Activated B cell treated with CpG ODN at 0.5 μM for 24 hours (primary cell): Measurements from ENCODE around the gene CADM1. TPM values are rescaled to one million over a fixed set of nuclear protein-coding genes. Genes with fewer than 3 reads are reported as not detected.

ENCODE experiments used
- ATAC-seq: fragments of 200-7000 bp; cut with Tn5 transposase; one replicate; pipeline ENCODE4 v1.10.0; 2021; ENCODE audit warnings: low read depth, mild to moderate bottlenecking, moderate library complexity
- CTCF ChIA-PET: fragments of 350-600 bp; sonication (Branson Sonifier 250); formaldehyde crosslinking; loops from one replicate; lab custom pipeline; 2021; ENCODE audit warnings: antibody characterized with exemption; lab: Charles Lee
- POLR2A ChIA-PET: fragments of 350-600 bp; sonication (Branson Sonifier 250); formaldehyde crosslinking; loops from one replicate; lab custom pipeline; 2021; ENCODE audit warnings: antibody characterized with exemption; lab: Charles Lee
- DNase-seq: peaks from one replicate; pipeline ENCODE4 v3.0.0; 2022
- H3K27ac Mint-ChIP-seq: one replicate; pipeline ENCODE4 v1.8.0; 2020; ENCODE audit warnings: mixed read lengths
- H3K27me3 Mint-ChIP-seq: one replicate; pipeline ENCODE4 v1.8.0; 2021; ENCODE audit warnings: mixed read lengths
- H3K36me3 Mint-ChIP-seq: one replicate; pipeline ENCODE4 v1.8.0; 2021; ENCODE audit warnings: low read depth, mixed read lengths
- H3K4me1 Mint-ChIP-seq: one replicate; pipeline ENCODE4 v1.8.0; 2021; ENCODE audit warnings: mixed read lengths
- H3K4me3 Mint-ChIP-seq: one replicate; pipeline ENCODE4 v1.8.0; 2020; ENCODE audit warnings: mild to moderate bottlenecking, mixed read lengths
- H3K9me3 Mint-ChIP-seq: one replicate; pipeline ENCODE4 v1.8.0; 2020; ENCODE audit warnings: mixed read lengths
- CTCF ChIP-seq: fragments of 200-600 bp; IDR thresholded peaks from one replicate; pipeline ENCODE4 v1.8.0; 2022; ENCODE audit warnings: antibody characterized with exemption, mild to moderate bottlenecking
- intact Hi-C: fragments of 100-400 bp; cut with micrococcal nuclease; formaldehyde crosslinking; loops from one replicate; pipeline ENCODE4 v1.15.1; 2024
- total RNA-seq: library from RNA; stranded (reverse); gene quantifications from 2 replicates; pipeline ENCODE4 v1.2.3, GENCODE V29; 2022

CADM1 gene
- total RNA-seq, 1 donor from 2014 or later, result 0.86 TPM

- POLR2A ChIA-PET, result no interaction called here
- H3K4me1 Mint-ChIP-seq, result peaks cover 7% of the 10 kb centered on the region
- H3K9me3 Mint-ChIP-seq, result no peaks in the 10 kb centered on the region
- DNase-seq (no peak), ATAC-seq (no peak)
- CTCF ChIA-PET, result no interaction called here
- intact Hi-C loops, result no loop called here
- peaks cover 17% of the 10 kb centered on the region for H3K27me3 Mint-ChIP-seq
- no peaks in the 10 kb centered on the region for H3K36me3 Mint-ChIP-seq
- H3K27ac Mint-ChIP-seq, result no peak overlapping the region
- no peak for TF ChIP-seq CTCF
- no peak overlapping the region for H3K4me3 Mint-ChIP-seq
These were observed 4.9 kb downstream of the CADM1 start for GRCh38 chr11:115499241-115499799.

- Mint-ChIP-seq H3K27ac (no peak overlapping the region), H3K36me3 (no peaks in the 10 kb centered on the region), H3K4me3 (no peak overlapping the region), H3K27me3 (peaks cover 12% of the 10 kb centered on the region), H3K9me3 (no peaks in the 10 kb centered on the region), H3K4me1 (no peaks in the 10 kb centered on the region)
- DNase-seq (no peak), ATAC-seq (no peak)
- intact Hi-C loops, result no loop called here
- no peak for TF ChIP-seq CTCF
- ChIA-PET POLR2A (no interaction called here), CTCF (no interaction called here)
These were observed 5.9 kb downstream of the CADM1 start for GRCh38 chr11:115498354-115498753.

GRCh38 chr11:115497303-115497702 lies 6.9 kb downstream of the CADM1 start:
- no peak for TF ChIP-seq CTCF
- Mint-ChIP-seq H3K4me3 (no peak overlapping the region), H3K4me1 (no peaks in the 10 kb centered on the region), H3K9me3 (no peaks in the 10 kb centered on the region), H3K27ac (no peak overlapping the region), H3K36me3 (no peaks in the 10 kb centered on the region), H3K27me3 (peaks cover 12% of the 10 kb centered on the region)
- ATAC-seq, result no peak
- no peak for DNase-seq
- ChIA-PET POLR2A (no interaction called here), CTCF (no interaction called here)
- intact Hi-C loops, result no loop called here

- H3K36me3 Mint-ChIP-seq, result no peaks in the 10 kb centered on the region
- TF ChIP-seq CTCF, result no peak
- peaks cover 12% of the 10 kb centered on the region for H3K27me3 Mint-ChIP-seq
- ATAC-seq, result no peak
- no peak for DNase-seq
- H3K27ac Mint-ChIP-seq, result no peak overlapping the region
- POLR2A ChIA-PET, result no interaction called here
- intact Hi-C loops, result no loop called here
- H3K4me1 Mint-ChIP-seq, result no peaks in the 10 kb centered on the region
- CTCF ChIA-PET, result no interaction called here
- H3K4me3 Mint-ChIP-seq, result no peak overlapping the region
- no peaks in the 10 kb centered on the region for H3K9me3 Mint-ChIP-seq
These were observed 7.3 kb downstream of the CADM1 start for GRCh38 chr11:115496892-115497291.

- no peak for TF ChIP-seq CTCF
- POLR2A ChIA-PET, result no interaction called here
- Mint-ChIP-seq H3K27ac (no peak overlapping the region), H3K9me3 (no peaks in the 10 kb centered on the region), H3K4me1 (no peaks in the 10 kb centered on the region), H3K4me3 (no peak overlapping the region), H3K36me3 (no peaks in the 10 kb centered on the region), H3K27me3 (peaks cover 10% of the 10 kb centered on the region)
- ATAC-seq (no peak), DNase-seq (no peak)
- intact Hi-C loops, result no loop called here
- CTCF ChIA-PET, result no interaction called here
These were observed 10.3 kb downstream of the CADM1 start for GRCh38 chr11:115493905-115494304.
